GM18502 (cell line): ENCODE results near the gene MTERF2.

ENCODE experiments used
- ATAC-seq: cut with Tn5 transposase; IDR thresholded peaks from one replicate; pipeline ENCODE4 v1.9.1; 2021; ENCODE audit warnings: mild to moderate bottlenecking; ENCODE audit not compliant: unreplicated experiment, poor library complexity

Gene MTERF2

DNA sequence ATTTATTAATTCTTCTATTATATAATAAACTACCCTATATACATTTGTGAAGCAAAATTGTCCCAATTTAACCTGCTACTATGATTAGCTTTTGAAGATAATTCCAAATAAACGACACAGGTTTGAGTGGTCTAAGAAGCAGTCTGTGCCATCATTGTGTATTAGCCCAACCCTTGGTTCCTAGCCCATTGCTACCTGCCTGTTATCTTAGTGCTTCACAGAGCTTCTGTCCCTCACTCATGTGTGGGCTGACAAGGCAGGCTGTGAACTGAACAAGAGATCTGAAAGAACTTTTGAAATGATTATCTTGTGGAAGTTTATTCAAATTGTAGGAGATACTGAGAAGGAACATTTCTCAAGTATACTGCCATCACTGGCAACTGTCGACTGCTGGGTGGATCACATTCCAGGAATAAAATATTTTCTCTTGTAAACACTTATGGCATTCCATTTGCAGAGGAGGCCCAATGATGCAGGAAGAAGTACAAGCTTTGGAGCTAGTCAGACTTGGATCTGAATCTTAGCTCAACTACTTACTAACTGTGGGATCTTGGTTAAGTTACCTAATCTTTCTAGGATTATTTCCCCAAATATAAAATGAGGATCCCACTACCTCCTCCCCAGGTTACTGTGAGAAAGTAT lies 7.8 kb upstream of the MTERF2 start:
- ATAC-seq: no peak

DNA sequence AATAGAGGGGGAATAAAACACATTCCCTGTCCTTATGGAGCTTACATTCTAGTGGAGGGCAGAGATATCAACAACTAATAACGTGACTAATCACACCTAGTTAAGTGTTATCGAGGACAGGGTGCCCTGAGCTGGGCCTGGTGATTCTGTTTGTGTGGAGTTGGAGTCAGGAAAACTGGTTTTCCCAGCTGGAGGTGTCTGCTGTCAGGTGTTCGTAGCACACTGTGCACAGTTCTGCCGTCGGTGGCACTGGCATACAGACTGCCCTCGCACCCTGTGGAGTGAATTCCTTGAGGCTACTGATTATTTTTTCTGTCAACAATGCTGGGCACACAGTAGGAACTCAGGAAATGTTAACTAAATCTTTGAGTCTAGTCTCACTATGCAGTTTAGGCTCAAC lies 900 bp upstream of the MTERF2 start:
- ATAC-seq: no peak

DNA sequence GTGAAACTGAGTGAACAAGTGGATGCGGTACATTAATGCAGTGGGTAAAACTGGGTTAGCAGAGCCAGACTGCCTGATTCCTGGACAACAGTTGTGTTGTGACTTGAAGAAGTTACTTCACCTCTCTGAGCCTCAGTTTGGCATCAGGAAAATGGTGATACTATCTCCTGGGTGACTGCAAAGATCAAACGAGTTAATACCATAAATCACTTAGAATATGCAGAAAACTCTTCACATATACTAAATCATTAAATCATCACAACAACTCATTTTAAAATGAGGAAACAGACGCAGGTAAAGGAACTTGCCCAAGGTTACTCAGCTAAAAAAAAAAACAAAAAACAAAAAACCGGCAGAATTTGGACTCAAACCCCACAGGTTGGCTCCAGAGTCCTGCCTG lies 811 bp downstream of the MTERF2 start:
- no peak for ATAC-seq

DNA sequence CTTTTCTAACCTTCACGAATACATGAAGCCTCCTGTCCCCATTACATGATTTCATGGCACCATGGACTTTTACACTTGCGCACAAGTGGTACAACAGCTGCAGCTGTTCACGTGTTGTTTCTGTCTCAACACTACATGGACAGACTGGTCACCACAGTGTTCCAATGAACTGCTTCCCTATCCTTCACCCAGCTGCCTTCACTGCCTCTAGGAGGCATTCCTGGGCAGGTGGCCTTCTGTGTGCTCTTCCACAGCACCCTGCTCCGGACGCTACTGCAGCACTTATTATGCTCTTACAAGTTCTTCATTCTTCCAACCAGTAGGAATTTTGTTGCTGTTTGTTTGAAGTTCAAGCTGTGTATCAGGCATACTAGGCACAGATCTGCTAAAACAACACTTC lies 1.5 kb downstream of the MTERF2 start:
- no peak for ATAC-seq

DNA sequence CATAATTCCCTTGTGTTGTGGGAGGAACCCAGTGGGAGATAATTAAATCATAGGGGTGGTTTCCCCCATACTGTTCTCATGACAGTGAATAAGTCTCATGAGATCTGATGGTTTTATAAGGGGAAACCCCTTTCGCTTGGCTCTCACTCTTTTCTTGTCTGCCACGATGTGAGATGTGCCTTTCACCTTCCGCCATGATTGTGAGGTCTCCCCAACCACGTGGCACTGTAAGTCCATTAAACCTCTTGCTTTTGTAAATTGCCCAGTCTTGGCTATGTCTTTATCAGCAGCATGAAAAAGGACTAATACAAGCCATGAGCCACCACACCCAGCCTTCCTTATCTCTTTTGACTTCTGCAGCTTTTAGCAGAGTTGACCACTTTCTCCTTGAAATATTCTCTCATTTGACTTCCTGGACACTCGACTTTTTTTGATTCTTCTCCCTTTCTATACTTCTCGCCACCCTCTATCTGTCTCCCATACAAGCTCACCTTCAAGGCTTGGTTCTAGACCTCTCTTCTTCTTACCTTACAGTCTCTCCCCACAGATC lies 2.3 kb downstream of the MTERF2 start:
- no peak for ATAC-seq

DNA sequence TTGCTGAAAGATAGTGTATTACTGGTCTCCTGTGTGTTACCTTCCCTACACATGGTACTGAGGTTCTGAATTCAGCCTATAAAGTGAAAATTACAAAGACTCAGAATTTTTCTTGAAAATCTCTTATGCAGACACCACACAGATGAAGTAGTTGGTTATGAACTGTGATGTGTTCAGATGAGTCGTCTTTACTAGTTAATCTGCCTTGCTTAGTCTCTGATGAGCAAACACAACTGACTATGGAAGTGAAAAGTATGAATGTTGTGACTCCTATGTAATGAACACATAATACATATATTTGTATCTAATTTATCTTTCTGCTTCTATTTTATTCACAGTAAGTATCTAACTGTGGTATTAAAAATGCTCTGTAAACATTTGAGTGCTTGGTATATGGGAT lies 4.7 kb downstream of the MTERF2 start:
- no peak for ATAC-seq

DNA sequence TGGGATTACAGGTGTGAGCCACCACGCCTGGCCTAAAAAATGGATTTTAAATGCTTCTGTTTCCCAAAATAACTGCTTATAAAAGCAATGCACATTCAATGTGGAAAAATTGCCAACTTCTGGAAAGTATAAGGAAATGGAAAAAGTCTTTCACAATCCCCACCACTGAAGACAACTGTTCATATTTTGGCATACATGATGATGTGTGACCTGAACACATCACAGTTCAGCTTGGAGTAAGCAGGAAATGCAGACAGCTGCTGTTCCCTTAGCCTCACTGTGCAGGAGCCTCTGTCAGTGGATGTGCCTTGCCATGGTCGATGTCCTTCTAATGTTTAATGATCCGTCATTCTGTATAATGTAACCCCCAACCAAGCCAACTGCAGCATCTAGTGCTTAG lies 5.2 kb downstream of the MTERF2 start:
- ATAC-seq: no peak

DNA sequence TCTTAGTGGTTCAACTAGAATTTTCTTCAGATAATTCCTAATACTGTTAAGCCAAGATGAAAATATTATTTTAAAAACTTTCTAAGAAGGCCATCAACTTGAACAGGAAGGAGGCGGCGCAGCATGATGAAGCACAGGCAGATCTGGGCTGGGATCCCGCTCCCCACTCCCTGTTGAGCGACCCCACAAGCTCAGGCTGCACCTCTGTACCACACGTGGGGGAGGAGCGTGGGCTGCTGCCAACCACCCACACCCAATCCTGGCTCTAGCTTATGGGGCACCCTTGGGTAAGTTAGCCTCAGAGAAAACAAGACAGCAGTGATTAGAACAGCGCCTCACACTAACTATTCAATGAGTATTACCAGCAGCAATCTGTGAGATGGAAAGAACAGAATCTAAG lies 6.0 kb downstream of the MTERF2 start:
- no peak for ATAC-seq

DNA sequence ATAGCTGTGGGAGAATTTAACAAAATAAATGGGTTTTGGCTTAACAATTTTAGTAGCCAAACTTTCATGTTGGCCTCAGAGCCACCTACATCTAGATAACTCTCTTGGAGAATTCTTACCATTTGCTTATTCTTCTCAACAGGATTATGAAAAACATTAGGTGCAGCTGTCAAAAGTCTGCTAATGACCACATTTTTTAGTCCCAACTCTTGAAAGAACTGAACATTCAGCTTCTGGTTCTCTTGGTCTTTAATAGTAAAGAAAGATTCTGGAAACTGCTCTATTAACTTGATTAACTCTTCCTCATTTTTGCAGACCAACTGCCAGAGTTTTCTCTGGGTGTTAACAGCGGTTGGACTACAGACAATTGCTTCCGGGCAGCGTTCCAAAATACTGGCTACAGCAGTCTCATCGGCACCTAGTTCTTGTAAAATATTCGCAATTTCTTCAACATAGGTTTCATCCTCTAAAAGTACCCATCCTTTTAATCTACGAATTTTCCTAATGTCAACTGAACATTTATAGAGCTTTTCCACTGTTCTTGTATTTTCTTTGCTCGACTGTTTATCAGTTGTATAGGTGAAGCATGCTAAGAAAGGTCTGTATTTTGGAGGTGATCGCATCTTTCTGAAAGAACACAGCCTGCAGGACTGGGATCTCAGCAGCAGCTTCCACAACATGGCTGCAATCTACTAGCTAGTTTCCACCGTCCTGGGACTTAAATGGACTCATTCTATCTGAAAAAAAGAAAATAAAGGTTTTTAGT lies 8.7 kb downstream of the MTERF2 start:
- ATAC-seq: no peak

DNA sequence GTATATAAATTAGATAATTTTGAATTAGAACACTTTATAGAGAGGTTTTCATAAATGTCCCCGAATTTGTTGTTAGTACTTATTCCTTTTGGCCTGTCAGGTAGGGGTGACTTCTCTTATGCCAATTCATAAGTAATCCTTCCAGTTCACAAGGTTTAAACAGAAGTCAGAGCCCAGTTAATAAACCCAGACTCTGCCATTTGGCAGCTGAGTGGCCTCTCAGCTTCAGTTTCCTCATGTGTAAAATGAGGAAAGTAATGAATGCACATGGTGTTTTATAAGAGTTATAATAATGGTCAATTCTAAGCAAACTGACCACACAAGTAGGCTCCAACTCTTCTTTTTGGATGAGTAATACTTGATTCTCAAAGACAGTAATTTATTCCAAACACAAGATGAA lies 10.3 kb downstream of the MTERF2 start:
- ATAC-seq: no peak

DNA sequence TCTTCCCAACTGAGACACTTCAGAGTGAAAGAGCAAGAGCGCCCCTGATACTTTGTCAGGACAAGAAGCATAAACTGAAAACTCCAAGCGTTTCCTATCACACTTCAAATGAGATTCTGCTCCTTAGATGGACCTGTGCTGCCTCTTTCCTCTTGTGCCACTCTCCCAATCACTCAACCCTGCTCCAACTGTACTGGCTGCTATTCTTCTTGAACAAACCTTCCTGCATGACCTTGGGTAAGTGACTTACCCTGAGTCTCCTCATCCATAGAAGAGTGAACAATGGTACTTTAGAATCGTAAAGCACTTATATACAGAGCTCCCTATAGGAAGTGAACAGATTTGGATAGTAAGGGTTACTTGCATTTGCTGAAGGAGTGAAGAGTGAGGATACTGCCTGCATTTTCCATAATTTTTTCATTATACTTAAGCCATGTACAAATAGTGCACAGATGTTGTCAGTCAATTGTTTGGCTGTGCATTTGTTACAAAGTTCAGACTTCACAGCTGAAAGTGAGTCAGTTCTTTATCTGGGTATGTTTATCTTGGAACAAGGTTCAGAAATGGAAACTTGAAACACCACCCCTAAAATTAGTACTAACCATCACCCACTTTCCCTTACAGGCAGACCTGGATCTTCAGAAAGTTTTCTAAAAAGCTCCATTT lies 10.8 kb downstream of the MTERF2 start:
- ATAC-seq: no peak

DNA sequence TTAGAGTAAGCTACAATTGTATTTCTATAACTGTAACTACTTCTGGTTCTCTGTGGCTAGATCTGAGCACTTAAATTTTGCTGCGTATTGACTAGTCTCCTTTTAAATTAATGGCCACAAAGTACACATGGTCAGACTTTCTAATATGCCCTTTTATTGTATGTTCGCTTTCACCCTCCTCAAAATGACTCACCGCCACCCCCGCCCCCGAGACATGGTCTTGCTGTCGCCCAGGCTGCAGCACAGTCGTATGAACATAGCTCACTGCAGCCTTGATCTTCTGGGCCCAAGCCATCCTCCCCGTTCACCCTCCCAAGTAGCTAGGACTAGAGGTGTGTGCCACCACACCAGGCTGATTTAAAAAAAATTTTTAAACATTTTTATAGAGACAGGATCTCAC lies 11.8 kb downstream of the MTERF2 start:
- ATAC-seq: no peak

DNA sequence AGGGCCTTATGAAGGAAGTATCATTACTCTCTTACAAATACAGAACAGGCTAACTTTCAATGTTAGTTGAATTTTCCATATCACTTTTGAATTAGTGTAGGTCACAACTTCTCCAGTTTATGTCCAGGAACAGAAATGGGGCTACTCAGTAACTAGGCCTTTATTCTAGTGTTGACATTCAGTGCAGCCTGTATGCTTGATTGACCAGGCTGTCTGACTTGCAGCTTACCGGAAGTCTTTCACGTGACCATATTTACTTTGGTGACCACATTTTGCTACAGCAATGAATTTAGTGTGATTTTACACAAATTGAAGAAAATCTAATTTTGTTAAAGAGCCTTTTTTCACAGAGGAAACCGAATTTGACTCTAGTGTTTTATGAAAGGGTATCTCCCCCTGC lies 12.4 kb downstream of the MTERF2 start:
- peak; percentile 66 for ATAC-seq

DNA sequence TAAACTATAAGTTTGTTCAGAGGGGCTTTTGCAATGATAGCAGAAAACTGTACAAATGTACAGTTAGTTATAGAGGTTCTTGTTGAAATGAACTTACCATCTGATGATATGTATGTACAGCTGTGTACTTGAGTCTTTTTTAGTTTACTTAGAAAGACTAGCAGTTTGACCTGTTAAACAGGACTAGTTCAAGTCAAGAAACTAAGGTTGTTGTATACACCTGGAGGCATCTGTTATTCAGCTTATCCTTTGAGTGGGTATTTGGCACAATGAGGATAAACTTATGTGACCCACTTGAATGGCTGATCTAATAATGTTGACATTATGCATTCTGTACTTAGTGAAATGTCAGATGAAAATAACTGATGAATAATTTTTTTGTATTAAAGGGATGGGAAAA lies 13.4 kb downstream of the MTERF2 start:
- no peak for ATAC-seq

DNA sequence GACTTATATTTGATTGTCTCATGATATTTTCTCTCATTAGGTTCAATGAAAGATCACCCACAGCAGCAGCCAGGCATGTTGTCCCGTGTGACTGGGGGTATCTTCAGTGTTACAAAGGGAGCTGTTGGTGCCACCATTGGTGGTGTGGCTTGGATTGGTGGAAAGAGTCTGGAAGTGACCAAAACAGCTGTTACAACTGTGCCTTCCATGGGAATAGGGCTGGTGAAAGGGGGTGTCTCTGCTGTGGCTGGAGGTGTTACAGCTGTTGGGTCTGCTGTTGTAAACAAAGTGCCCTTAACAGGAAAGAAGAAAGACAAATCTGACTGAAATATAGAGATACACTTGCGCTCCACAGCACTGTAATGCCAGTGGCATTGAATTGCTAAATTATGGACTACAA lies 15.9 kb downstream of the MTERF2 start:
- no peak for ATAC-seq

DNA sequence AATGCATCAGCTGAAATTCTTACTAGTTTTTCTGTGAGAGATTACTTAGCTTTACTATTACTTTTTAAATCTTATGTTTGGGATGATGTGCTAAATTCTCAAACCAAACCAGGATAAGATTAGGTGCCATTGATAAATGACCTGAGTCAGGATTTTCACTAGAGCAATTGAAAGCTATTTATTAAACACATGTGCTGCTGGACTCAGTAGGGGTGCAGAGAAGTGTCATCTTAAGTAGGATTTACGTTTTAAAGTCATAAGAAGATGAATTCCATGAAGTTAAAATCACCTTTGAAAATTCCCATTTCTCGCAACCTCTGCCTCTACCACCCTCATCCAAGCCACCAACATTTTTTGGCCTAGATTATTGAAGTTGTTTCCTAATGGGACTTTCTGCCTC lies 22.4 kb downstream of the MTERF2 start:
- ATAC-seq: no peak

DNA sequence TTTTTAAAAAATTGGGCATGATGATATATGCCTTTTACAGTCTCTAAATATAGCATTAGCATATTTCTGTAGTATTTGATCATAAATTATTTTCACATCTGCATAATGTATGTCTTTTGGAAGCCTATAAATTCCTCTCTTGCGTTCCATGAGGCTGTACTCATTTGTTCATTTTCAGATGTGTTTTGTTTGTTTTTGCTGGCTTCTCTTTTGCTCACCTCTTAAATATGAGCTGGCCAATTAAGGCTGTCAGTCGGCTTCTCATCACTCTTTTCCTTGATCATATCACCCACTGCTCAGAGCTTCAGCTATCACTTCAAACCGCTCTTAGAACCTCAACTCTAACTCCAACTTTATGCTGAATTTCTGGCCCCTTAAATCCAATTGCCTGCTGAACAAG lies 24.7 kb downstream of the MTERF2 start:
- no peak for ATAC-seq

DNA sequence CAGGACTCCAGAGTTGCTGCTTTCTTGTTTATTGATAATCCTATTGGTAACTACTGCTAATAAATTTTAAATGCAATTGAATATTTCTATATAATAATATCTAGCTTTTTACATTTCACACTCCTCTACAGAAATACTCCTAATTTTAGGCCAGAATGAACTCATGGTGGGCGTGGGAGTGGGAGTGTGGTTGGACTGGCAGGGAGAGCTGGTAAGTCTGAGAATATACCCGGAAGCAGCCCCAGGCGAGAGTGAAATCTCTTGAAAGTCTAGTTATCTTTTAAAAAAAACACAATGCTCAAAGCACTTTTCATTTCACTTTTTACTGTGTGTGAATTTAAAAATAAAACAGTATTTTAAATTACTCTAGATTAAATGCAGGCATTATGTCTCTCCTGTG lies 26.5 kb downstream of the MTERF2 start:
- no peak for ATAC-seq

DNA sequence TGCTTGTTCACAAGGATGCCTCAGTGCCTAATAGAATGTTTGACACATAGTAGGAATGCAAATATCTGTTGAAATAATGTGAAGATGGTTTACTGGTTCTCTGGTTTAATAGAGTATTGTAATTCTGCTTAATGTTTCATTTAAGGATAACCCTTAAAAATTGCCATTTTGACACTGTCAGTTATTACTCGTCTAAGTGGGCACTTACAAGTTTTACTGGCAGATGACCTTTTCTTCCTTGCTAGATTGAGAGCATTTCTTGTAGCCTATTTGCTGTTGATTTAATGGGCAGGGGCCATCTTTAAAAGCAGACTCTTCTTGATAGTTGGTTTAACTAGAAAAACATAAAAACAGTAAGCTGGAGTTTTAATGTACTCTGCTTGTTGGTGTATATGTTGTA lies 29.4 kb downstream of the MTERF2 start:
- no peak for ATAC-seq

DNA sequence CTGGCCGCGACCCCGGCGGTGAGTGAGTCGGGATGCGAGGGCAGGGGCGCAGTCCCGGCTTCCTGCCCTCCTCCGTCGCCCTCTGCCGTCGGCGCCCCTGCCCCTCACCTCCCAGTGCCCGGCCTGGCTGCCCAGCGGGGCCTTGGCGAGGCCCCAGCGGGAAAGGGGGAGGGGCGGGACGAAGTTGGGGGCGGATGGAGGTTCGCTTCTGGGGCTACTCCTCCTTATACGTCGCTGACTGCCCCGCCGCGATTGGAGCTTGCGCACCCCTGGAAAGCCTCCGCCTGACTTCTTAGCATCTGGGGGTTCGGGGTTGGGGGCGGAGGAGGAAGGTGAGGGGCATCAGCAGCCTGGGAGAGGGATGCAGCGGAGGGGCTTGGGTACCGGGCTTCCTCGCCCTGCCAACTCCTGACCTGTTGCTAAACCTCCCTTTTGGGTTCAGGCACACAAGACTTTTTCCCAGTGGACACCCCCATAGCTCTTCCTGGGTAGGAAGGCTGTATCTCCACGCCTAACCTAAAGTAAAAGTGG lies 30.8 kb downstream of the MTERF2 start:
- peak; percentile 34 for ATAC-seq

DNA sequence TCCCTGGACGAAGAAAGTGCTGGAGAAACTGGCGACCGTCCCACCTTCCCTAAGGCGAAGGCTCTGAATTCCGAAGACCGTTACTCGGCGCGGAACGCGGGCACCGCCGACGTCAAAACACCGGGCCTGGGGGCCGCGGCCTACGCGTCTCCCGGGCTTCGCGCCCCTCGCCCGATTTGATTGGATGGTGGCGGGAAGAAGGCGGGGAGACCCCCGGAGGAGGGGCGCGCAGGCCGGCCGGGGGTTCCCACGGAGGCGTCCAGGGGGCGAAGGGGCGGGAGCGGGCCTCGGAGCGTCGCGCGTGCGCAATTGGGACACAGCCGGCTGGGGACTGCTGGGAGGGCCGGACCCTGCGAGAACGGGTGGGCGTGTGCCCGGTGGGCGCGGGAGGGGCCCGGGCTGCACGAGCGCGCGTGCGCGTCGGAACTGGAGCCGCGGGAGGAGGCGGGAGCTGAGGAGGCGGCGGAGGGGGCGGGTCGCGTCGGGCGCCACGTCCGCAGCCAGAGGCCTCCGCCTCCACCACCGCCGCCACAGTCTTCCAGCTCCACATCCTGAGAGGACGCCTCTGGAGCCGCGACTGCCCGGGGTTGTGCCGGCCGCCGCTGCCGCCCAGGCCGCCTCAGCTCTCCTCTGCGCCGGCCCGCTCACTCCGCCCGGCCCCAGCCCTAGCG lies 31.4 kb downstream of the MTERF2 start, which contains the start of gene TMEM263:
Gene TMEM263 (plus strand): TSS at position 531 of the 671 bp plus-strand sequence. CDS start 11,210 bp downstream, outside the sequence.
- ATAC-seq: peak; percentile 82
